Kidney (tissue), 14 donors: ENCODE data around the gene TMEM200C. TPM values are rescaled to one million over a fixed set of nuclear protein-coding genes. Genes with fewer than 3 reads are reported as not detected.

Source experiments
- DNase-seq, 5 donors: peaks; one replicate each; pipeline ENCODE4 v3.0.0-alpha.2; 2013 to 2020
- FAIRE-seq: peaks from 2 replicates; lab custom pipeline; 2012; peaks lifted over from hg19 to GRCh38; lab: Jason Lieb, UNC
- H3K27ac ChIP-seq, 2 donors: one replicate each; pipeline ENCODE4 v1.7.0; 2013; ENCODE audit warnings: low read depth in 2 of 2, low read length in 2 of 2, inconsistent platforms in 1 of 2
- H3K27me3 ChIP-seq: one replicate; pipeline ENCODE4 v1.7.1; 2013; ENCODE audit warnings: low read length, inconsistent platforms; ENCODE audit not compliant: control insufficient read depth, insufficient read depth
- H3K36me3 ChIP-seq, 3 donors: one replicate each; pipeline versions ENCODE4 v1.7.0 to v1.7.1; 2013; ENCODE audit warnings: low read length in 3 of 3, control low read depth in 1 of 3, inconsistent platforms in 1 of 3; ENCODE audit not compliant: insufficient read depth in 3 of 3, control insufficient read depth in 2 of 3
- H3K4me1 ChIP-seq, 3 donors: one replicate each; pipeline versions ENCODE4 v1.7.0 to v1.7.1; 2013; ENCODE audit warnings: low read length in 3 of 3, inconsistent platforms in 1 of 3, low read depth in 1 of 3; ENCODE audit not compliant: control insufficient read depth in 2 of 3, insufficient read depth in 2 of 3
- H3K4me3 ChIP-seq, 3 donors: one replicate each; pipeline versions ENCODE4 v1.7.0 to v1.8.1; 2013; ENCODE audit warnings: low read length in 3 of 3, control low read depth in 1 of 3, inconsistent platforms in 1 of 3
- H3K9ac ChIP-seq, 3 donors: one replicate each; pipeline versions ENCODE4 v1.7.0 to v1.7.1; 2013; ENCODE audit warnings: low read length in 3 of 3, control low read depth in 1 of 3, inconsistent platforms in 1 of 3
- H3K9me3 ChIP-seq, 3 donors: one replicate each; pipeline versions ENCODE4 v1.7.0 to v1.7.1; 2013; ENCODE audit warnings: low read length in 3 of 3, control low read depth in 1 of 3, inconsistent platforms in 1 of 3; ENCODE audit not compliant: control insufficient read depth in 2 of 3, insufficient read depth in 1 of 3
- CTCF ChIP-seq: IDR thresholded peaks from 3 replicates; pipeline ENCODE4 v1.5.1; 2012; ENCODE audit warnings: mild to moderate bottlenecking, moderate library complexity, borderline replicate concordance; ENCODE audit not compliant: insufficient read depth; ENCODE audit errors: extremely low read depth
- intact Hi-C: fragments of 100-400 bp; cut with DNase I; formaldehyde crosslinking; loops from one replicate; pipeline ENCODE4 v1.11.1; 2022
- polyA plus RNA-seq: library from polyadenylated mRNA; stranded (reverse); fragments of 350-450 nt; fragmentation: Illumina TruSeq; extraction: RNeasy Lipid Tissue Mini Kit (QIAGEN cat#74804); gene quantifications from one replicate; pipeline ENCODE4 v1.2.3, GENCODE V29; 2014; ENCODE audit warnings: low read depth, low replicate concordance; ENCODE audit not compliant: insufficient read depth
- total RNA-seq: library from RNA; stranded (reverse); fragmentation: NEBNext Ultra II Directional; extraction: Animal tissue kit (Norgen Biotek cat#: 25700); gene quantifications from one replicate; pipeline ENCODE4 v1.2.1, GENCODE V29; 2021
- donor health status: control.
- donor health status: control.
- donor health status: control.
- donor health status: control.
- donor health status: control.
- donor health status: DM: yes; HTN: yes; CAD: no.
- donor health status: Normal renal cell carcinoma (clear cell type).

The TMEM200C gene
- total and polyA plus RNA-seq, 2 donors from 2014 or later: 0.31 to 2.1 TPM

DNA sequence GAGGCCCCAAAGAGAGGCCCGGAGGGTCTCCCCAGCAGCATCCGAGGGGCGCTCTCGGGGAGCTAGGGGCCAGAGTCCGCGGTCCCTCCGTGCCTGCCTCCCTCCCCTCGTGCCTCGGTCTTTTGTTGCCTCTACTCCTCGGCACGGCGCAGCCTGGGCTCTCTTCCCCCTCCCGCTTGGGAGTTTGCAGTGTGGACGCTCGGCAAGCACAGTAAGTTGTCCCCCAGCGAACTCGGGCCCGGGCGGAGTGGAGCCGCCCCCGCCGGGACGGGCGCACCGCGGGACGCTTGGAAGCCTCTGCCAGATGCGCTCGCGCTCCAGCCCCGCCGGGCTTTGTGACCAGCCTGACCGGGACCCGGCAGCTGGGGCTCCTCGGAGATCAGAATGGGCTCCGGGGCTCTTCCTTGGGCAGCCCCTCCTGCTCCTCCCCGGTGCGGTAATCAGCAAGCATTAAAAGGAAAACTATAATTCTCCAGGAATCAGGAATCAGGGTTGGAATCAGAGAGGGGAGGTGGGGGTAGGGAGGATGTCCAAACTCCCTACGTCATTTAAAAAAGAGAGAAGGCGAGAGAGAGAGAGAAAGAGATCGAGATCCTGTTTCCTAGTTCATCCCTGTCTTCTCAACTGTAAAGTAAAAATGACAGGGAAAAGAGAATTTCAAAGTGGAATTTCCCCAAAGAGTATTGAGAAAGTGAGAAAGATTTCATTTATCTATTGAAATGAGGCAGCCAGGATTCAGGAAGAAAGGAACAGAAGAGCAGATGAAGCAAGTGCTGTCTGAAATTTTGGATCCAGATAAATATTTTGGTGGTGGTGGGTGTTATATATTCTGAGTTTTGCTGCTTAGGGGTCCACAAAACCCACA, 786 bp upstream of the TMEM200C start:
- intact Hi-C loops: no loop called here
- Histone ChIP-seq H3K4me1 (peaks cover 0 to 4% (median 0%) of the 10 kb centered on the region in 3 donors), H3K9me3 (no peaks in the 10 kb centered on the region), H3K27ac (peak overlapping the region in 1 of 2 donors; percentile 43), H3K36me3 (no peaks in the 10 kb centered on the region), H3K4me3 (peak overlapping the region in 2 of 3 donors; percentile 27 to 55), H3K27me3 (peaks cover 23% of the 10 kb centered on the region), H3K9ac (peak overlapping the region in 1 of 3 donors; percentile 19)
- FAIRE-seq (no peak), DNase-seq (peak; percentile 74 to 83 (median 76))
- TF ChIP-seq CTCF: no peak

GRCh38 chr18:5894611-5895298, 567 bp downstream of the TMEM200C start:
- no peak for TF ChIP-seq CTCF
- peak overlapping the region in 2 of 3 donors; percentile 7 to 44 for H3K4me3 ChIP-seq
- DNase-seq (peak in 3 of 5 donors; percentile 79 to 90 (median 86)), FAIRE-seq (no peak)
- H3K36me3 ChIP-seq: no peaks in the 10 kb centered on the region
- intact Hi-C loops: no loop called here
- peaks cover 0 to 4% (median 0%) of the 10 kb centered on the region in 3 donors for H3K4me1 ChIP-seq
- H3K9ac ChIP-seq: no peak overlapping the region
- H3K27ac ChIP-seq: no peak overlapping the region
- H3K9me3 ChIP-seq: no peaks in the 10 kb centered on the region
- H3K27me3 ChIP-seq: peaks cover 23% of the 10 kb centered on the region

DNA sequence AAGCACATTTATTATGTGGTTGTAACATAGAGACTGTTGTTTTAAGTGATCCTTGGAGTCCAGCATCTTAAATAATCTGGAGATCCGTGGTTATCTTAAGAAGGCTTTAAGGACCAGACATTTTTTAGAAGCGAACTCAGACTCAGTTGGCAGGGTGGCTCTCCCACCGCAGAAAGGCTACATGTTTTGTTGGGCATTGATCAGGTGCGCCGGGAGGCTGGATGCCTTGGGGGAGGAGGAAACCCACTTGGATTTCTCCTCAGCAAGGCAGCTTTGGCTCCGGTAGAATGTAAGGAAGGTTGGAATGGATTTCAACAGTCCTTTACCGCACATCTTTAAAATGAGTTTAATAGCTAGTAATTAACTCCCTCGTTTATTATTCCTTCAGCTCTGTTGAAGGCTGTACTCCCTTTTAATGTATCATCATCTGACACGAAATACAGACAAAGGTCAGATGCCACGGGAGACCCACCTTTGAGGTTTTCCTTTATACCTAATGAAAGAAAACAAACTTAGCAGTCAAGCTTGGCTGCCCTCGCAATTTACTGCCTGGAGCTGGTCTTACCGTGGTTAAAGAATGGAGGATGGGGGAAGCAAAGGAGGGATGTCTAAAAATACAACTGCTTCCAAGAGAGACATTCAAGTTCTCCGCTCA, 1.2 kb downstream of the TMEM200C start:
- H3K4me1 ChIP-seq: peaks cover 0 to 4% (median 0%) of the 10 kb centered on the region in 3 donors
- peak in 3 of 5 donors; percentile 84 to 94 (median 91) for DNase-seq
- intact Hi-C loops: no loop called here
- peak overlapping the region in 1 of 3 donors; percentile 23 for H3K9ac ChIP-seq
- no peaks in the 10 kb centered on the region for H3K36me3 ChIP-seq
- no peak overlapping the region for H3K27ac ChIP-seq
- no peak for FAIRE-seq
- H3K4me3 ChIP-seq: peak overlapping the region; percentile 1 to 44 (median 7)
- TF ChIP-seq CTCF: no peak
- H3K9me3 ChIP-seq: no peaks in the 10 kb centered on the region
- peaks cover 23% of the 10 kb centered on the region for H3K27me3 ChIP-seq
